Measurements from ENCODE around the gene ANGPTL7.

DNA sequence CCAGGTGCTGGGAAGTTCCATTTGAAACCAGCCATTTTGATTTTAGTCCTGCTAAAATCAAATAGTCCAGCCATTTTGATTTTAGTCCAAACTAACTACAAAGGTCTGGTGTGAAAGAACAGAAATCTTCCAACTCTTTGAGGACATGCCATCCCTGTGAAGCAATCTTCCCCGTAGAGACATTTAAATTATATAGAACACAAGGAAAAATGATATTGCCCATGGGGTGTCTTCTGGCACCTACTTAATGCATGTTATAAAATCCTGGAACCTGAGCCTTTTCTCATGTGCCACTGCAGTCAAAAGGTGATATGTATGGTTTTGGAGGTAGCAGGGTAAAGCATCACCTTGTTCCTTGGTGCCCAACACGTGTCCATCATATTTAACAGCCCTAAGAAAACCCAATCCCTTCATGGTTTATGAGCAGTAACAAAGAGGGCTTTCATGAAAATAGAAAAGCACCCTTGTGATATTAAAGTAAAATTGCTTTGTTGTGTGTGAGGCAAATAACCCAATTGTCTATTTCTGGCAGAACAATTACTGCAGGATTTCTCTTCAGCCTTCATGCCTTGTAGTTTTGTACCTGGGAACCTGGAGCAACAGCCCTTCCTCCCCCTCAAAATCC lies 26.3 kb downstream of the ANGPTL7 start:
- TF ChIP-seq GATA3 (IDR thresholded peaks at IDR 0.05; ENCODE audit: low read depth, low read length): no peak
- no peak for TF ChIP-seq GATA2 (IDR thresholded peaks at IDR 0.05; ENCODE audit: low read depth, low read length)
